Activated CD8-positive, alpha-beta memory T cell treated with anti-CD3 and anti-CD28 coated beads, Interleukin-2, amount 50 U/mL, for 4 hours (primary cell): ENCODE results near the gene THBS3.
"Not testable (repeated sequence)": the region's sequence is repeated elsewhere in the genome, so short reads cannot be mapped to it uniquely, and the experiment has no call there.

ENCODE experiments used
- DNase-seq: peaks from one replicate; pipeline ENCODE4 v3.0.0-alpha.2; 2020

The THBS3 gene

GRCh38 chr1:155207806-155208540 lies at the start of gene THBS3:
TSS of gene THBS3 (minus strand) at chr1:155207897. CDS start at chr1:155207876, 21 bp downstream.
- no peak for DNase-seq

- no peak for DNase-seq
Measured at GRCh38 chr1:155256058-155256852, 48.6 kb upstream of the THBS3 start.

- DNase-seq, result peak; percentile 77
Measured at GRCh38 chr1:155255243-155256007, 47.7 kb upstream of the THBS3 start, which contains the start of gene ENTREP3. TSS of gene ENTREP3 (minus strand) at chr1:155255483. CDS start at chr1:155254877, 606 bp downstream.

GRCh38 chr1:155254714-155255242 lies 47.1 kb upstream of the THBS3 start:
- DNase-seq, result no peak

GRCh38 chr1:155254228-155254713 lies 46.6 kb upstream of the THBS3 start:
- DNase-seq, result no peak

- no peak for DNase-seq
Measured at GRCh38 chr1:155253797-155254196, 46.1 kb upstream of the THBS3 start.

- no peak for DNase-seq
Measured at GRCh38 chr1:155253208-155253607, 45.5 kb upstream of the THBS3 start.

GRCh38 chr1:155251566-155251965 lies 43.9 kb upstream of the THBS3 start:
- DNase-seq, result no peak

- peak; percentile 97 for DNase-seq
Measured at GRCh38 chr1:155250633-155251449, 43.1 kb upstream of the THBS3 start.

- no peak for DNase-seq
Measured at GRCh38 chr1:155250246-155250632, 42.5 kb upstream of the THBS3 start.

- no peak for DNase-seq
Measured at GRCh38 chr1:155247667-155248553, 40.2 kb upstream of the THBS3 start.

GRCh38 chr1:155246796-155247195 lies 39.1 kb upstream of the THBS3 start:
- DNase-seq, result not testable (repeated sequence)

GRCh38 chr1:155245163-155245524 lies 37.4 kb upstream of the THBS3 start:
- no peak for DNase-seq

- DNase-seq, result peak; percentile 88
Measured at GRCh38 chr1:155244368-155245162, 36.9 kb upstream of the THBS3 start.

GRCh38 chr1:155242805-155243358 lies 35.2 kb upstream of the THBS3 start:
- DNase-seq, result no peak

- DNase-seq, result no peak
Measured at GRCh38 chr1:155241841-155242264, 34.2 kb upstream of the THBS3 start.

GRCh38 chr1:155241069-155241679 lies 33.5 kb upstream of the THBS3 start:
- DNase-seq, result peak; percentile 54

- DNase-seq, result no peak
Measured at GRCh38 chr1:155236451-155236850, 28.8 kb upstream of the THBS3 start.

GRCh38 chr1:155235375-155235774 lies 27.7 kb upstream of the THBS3 start:
- DNase-seq, result not testable (repeated sequence)
